Peyer's patch (tissue), 4 donors: ENCODE results near the gene TMEM232.

Experiments used
- POLR2A ChIP-seq, 2 donors: fragments of 450-650 bp; IDR thresholded peaks; one replicate each; pipeline ENCODE4 v1.5.1; 2017; ENCODE audit warnings: antibody characterized with exemption in 2 of 2, mild to moderate bottlenecking in 2 of 2, moderate library complexity in 2 of 2
- TF ChIP-seq, protein P1 (sequence below), 6 experiments: fragments of 450-650 bp in 4 of 6; fragments of 200-600 bp in 2 of 6; sonication (generic) in 1 of 6; IDR thresholded peaks; one replicate each; pipeline ENCODE4 v1.5.1; 2017 to 2019; ENCODE audit warnings: antibody characterized with exemption in 6 of 6, mild to moderate bottlenecking in 3 of 6, moderate library complexity in 1 of 6

- TF ChIP-seq, protein P1, sequence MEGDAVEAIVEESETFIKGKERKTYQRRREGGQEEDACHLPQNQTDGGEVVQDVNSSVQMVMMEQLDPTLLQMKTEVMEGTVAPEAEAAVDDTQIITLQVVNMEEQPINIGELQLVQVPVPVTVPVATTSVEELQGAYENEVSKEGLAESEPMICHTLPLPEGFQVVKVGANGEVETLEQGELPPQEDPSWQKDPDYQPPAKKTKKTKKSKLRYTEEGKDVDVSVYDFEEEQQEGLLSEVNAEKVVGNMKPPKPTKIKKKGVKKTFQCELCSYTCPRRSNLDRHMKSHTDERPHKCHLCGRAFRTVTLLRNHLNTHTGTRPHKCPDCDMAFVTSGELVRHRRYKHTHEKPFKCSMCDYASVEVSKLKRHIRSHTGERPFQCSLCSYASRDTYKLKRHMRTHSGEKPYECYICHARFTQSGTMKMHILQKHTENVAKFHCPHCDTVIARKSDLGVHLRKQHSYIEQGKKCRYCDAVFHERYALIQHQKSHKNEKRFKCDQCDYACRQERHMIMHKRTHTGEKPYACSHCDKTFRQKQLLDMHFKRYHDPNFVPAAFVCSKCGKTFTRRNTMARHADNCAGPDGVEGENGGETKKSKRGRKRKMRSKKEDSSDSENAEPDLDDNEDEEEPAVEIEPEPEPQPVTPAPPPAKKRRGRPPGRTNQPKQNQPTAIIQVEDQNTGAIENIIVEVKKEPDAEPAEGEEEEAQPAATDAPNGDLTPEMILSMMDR (IDR thresholded peaks at IDR 0.05) = no peak
- TF ChIP-seq POLR2A (IDR thresholded peaks at IDR 0.05) = no peak
These were observed 102.6 kb downstream of the TMEM232 start for GRCh38 chr5:110623874-110624273.
